ENCODE measurements around the gene SIGLEC11.

DNA sequence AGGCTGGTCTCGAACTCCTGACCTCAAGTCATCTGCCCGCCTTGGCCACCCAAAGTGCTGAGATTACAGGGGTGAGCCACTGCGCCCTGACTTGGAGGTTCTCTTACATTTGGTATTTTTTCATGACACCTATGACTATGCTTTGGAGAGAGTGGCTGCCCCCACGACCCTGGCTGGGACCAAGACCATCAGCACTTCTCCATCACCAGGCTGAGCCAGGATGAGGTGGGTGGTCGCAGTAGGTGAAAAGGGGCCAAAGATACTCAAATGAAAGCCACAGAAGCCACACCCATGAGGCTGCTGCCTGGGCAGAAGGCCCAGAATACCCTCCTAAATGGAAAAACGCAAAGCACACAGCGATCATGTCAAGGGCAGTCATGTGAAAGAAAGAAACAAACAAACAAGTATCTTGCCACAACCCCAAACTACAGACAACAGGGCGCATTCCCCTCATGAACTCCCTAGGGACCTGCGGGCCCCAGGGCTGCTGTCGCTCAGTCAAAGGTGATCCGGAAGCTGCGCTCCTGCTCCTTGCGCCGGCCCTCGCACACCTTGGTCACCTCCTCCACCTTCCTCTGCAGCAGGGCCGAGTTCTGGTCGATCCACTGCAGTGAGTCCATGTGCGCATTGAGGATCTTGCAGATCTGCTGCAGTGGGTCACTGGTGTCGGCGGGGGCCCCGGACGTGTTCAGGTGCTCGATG lies 53.1 kb downstream of the SIGLEC11 start:
- TF ChIP-seq POLR2A (IDR thresholded peaks at IDR 0.05), result no peak
- TF ChIP-seq, protein P1, sequence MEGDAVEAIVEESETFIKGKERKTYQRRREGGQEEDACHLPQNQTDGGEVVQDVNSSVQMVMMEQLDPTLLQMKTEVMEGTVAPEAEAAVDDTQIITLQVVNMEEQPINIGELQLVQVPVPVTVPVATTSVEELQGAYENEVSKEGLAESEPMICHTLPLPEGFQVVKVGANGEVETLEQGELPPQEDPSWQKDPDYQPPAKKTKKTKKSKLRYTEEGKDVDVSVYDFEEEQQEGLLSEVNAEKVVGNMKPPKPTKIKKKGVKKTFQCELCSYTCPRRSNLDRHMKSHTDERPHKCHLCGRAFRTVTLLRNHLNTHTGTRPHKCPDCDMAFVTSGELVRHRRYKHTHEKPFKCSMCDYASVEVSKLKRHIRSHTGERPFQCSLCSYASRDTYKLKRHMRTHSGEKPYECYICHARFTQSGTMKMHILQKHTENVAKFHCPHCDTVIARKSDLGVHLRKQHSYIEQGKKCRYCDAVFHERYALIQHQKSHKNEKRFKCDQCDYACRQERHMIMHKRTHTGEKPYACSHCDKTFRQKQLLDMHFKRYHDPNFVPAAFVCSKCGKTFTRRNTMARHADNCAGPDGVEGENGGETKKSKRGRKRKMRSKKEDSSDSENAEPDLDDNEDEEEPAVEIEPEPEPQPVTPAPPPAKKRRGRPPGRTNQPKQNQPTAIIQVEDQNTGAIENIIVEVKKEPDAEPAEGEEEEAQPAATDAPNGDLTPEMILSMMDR (IDR thresholded peaks at IDR 0.05), result no peak
